NCI-H446 (cell line): ENCODE data around the gene ST3GAL2.
"Not testable (repeated sequence)": the region's sequence is repeated elsewhere in the genome, so short reads cannot be mapped to it uniquely, and the experiment has no call there.

Experiments
- DNase-seq, 2 experiments: peaks; one replicate each; lab custom pipeline; 2025; lab: John Stamatoyannopoulos, UW

Gene ST3GAL2

GRCh38 chr16:70386289-70386986 lies 52.5 kb downstream of the ST3GAL2 start:
- not testable (repeated sequence) for DNase-seq

- DNase-seq, result no peak
These were observed 55.4 kb downstream of the ST3GAL2 start for GRCh38 chr16:70383421-70383960.

GRCh38 chr16:70381604-70382342 lies 57.1 kb downstream of the ST3GAL2 start:
- no peak for DNase-seq

- peak; percentile 81 to 94 for DNase-seq
These were observed 57.8 kb downstream of the ST3GAL2 start for GRCh38 chr16:70380919-70381603.

GRCh38 chr16:70380248-70380918 lies 58.5 kb downstream of the ST3GAL2 start:
- DNase-seq, result no peak

- DNase-seq, result no peak
These were observed 59.9 kb downstream of the ST3GAL2 start for GRCh38 chr16:70378869-70379493.

GRCh38 chr16:70377782-70378181 lies 61.1 kb downstream of the ST3GAL2 start:
- DNase-seq, result no peak

- DNase-seq, result no peak
These were observed 63.0 kb downstream of the ST3GAL2 start for GRCh38 chr16:70375636-70376611.

GRCh38 chr16:70374213-70374612 lies 64.7 kb downstream of the ST3GAL2 start:
- DNase-seq, result no peak

- DNase-seq, result no peak
These were observed 65.8 kb downstream of the ST3GAL2 start for GRCh38 chr16:70372921-70373728.

- no peak for DNase-seq
These were observed 68.0 kb downstream of the ST3GAL2 start for GRCh38 chr16:70370924-70371323.

GRCh38 chr16:70370145-70370544 lies 68.8 kb downstream of the ST3GAL2 start:
- DNase-seq, result not testable (repeated sequence)

GRCh38 chr16:70364399-70364798 lies 74.5 kb downstream of the ST3GAL2 start:
- DNase-seq, result no peak

GRCh38 chr16:70359552-70359951 lies 79.3 kb downstream of the ST3GAL2 start:
- no peak for DNase-seq

GRCh38 chr16:70349783-70350182 lies 89.1 kb downstream of the ST3GAL2 start:
- no peak for DNase-seq

GRCh38 chr16:70348991-70349390 lies 89.9 kb downstream of the ST3GAL2 start:
- DNase-seq, result no peak

- DNase-seq, result no peak
These were observed 93.1 kb downstream of the ST3GAL2 start for GRCh38 chr16:70345840-70346239.

GRCh38 chr16:70342016-70342415 lies 96.9 kb downstream of the ST3GAL2 start:
- DNase-seq, result no peak

GRCh38 chr16:70341600-70341999 lies 97.3 kb downstream of the ST3GAL2 start:
- DNase-seq, result no peak

- DNase-seq, result no peak
These were observed 101.1 kb downstream of the ST3GAL2 start for GRCh38 chr16:70337814-70338213.
